Fibroblast of the aortic adventitia (primary cell): ENCODE measurements around the gene ABTB2. TPM values are rescaled to one million over a fixed set of nuclear protein-coding genes. Genes with fewer than 3 reads are reported as not detected.

Source experiments
- DNase-seq: peaks from one replicate; pipeline ENCODE4 v3.0.0-alpha.2; 2010; ENCODE audit warnings: low read depth
- H3K4me3 ChIP-seq: 2 replicates; pipeline ENCODE4 v1.5.1; 2011; ENCODE audit warnings: low read depth, mild to moderate bottlenecking, control low read depth, low read length, moderate library complexity
- CTCF ChIP-seq: IDR thresholded peaks from 2 replicates; pipeline ENCODE4 v1.5.1; 2011; ENCODE audit warnings: mild to moderate bottlenecking, low read length, control low read depth, inconsistent platforms; ENCODE audit not compliant: insufficient read depth
- total RNA-seq: library from RNA; depleted of rRNA; stranded (reverse); fragments of >200 nt; gene quantifications from 2 replicates; pipeline ENCODE4 v1.2.3, GENCODE V29; 2012; ENCODE audit warnings: low replicate concordance

Gene ABTB2
- total RNA-seq, 1 donor = 1.7 TPM

GRCh38 chr11:34194576-34195335 lies 163.1 kb downstream of the ABTB2 start:
- no peak for TF ChIP-seq CTCF
- no peak for DNase-seq
- no peak overlapping the region for H3K4me3 ChIP-seq

DNA sequence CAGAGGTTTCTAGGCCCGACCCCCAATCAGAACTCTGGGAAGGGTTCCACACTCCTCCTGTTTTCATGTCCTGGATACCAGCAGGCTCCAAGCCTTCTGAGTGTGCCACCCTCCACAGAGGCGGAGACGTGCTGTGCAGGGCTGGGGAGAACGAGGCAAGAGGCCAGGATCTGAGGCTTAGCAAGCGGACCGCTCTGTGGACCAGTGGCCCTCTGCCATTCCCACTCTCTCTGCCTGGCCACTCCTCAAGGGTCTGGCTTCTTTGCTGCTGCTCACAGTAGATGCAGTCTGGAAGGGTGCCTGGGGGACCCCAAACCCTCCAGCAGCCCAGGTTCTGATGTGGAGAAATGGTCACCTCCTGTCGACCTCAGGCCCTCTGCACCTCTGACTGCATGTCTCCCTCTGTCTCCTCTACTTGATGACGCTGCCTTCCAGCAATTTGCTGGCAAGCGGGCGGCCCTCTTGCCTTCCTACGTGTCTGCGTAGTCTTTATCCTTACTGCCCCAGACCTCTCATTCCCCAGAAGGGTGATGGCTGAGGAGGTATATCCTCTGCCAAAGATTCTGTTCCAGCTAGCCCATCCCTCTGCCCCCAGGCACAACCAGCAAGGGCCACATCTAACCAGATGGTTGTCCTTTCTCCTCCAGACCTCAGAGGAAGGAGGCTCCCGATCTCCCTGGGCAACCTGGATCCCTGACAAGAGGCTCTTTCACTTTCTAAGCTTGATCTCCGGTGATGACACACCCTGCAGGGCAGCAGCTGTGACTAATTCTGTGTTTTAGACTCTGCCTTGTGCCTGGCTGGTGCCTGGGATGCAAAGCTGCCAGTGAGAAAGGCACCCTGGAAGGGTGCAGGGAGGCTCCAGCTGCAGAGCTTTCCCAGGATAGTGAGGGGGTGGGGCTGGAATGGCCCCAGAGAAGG lies 165.1 kb downstream of the ABTB2 start:
- peak overlapping the region; percentile 53 for H3K4me3 ChIP-seq
- no peak for TF ChIP-seq CTCF
- DNase-seq = peak; percentile 97

- DNase-seq = no peak
- no peak overlapping the region for H3K4me3 ChIP-seq
- no peak for TF ChIP-seq CTCF
Observed at GRCh38 chr11:34191578-34191977, 166.2 kb downstream of the ABTB2 start.

DNA sequence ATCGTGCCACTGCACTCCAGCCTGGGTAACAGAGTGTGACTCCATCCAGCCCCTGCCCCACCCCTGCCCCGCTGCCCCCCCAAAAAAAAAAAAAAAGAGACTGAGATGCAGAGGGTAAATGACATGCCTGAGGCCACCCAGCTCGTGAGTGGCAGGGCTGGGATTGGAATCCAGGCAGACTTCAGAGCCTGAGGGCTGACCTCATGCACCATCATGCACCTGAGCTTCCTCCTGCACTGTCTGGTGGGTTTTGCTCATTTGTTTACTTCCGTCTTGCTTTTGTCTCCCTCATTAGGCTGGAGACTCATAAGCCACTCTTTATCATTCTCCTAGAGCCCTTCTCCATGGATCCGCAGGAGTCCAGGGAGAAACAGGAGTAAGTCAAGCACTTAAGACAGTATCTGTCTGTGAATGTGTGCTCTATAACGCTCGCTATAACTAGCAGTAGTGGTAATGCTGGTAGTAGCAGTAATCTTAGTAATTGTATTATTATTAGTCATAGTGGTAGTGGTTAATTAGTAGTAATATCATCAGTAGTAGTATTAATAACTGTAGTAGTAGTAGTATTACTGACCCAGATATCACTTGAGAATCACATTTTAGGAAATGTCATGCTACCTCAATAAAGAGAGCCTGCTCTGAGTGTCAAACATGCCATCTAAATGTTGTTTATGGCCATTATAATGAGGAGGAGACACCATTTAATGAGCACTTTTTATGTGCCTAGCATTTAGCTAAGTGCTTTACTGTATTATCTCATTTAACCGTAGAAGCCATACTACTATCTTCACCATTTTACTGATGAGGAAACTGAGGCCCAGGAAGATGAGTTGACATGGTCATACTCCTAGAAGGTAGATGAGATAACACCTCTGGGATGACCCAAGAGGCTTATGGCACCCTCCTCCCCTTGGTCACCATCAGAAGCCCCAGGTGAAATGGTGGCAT lies 167.3 kb downstream of the ABTB2 start:
- no peak for TF ChIP-seq CTCF
- no peak for DNase-seq
- no peak overlapping the region for H3K4me3 ChIP-seq

- no peak for DNase-seq
- TF ChIP-seq CTCF = no peak
Observed at GRCh38 chr11:34189191-34189590, 168.6 kb downstream of the ABTB2 start.

GRCh38 chr11:34188181-34188580 lies 169.6 kb downstream of the ABTB2 start:
- TF ChIP-seq CTCF = no peak
- no peak overlapping the region for H3K4me3 ChIP-seq
- DNase-seq = no peak

More at GRCh38 chr11:34189191-34189590, 168.6 kb downstream of the ABTB2 start:
- no peak overlapping the region for H3K4me3 ChIP-seq
